Ishikawa (cell line): ENCODE data around the gene TMEM8B.

ENCODE experiments used
- CEBPB ChIP-seq: IDR thresholded peaks from 2 replicates; pipeline ENCODE4 v1.6.1; 2012
- CREB1 ChIP-seq: IDR thresholded peaks from 2 replicates; pipeline ENCODE4 v1.6.1; 2012; ENCODE audit warnings: low read depth
- EGR1 ChIP-seq: IDR thresholded peaks from 2 replicates; pipeline ENCODE4 v1.6.1; 2012
- EP300 ChIP-seq: IDR thresholded peaks from 2 replicates; pipeline ENCODE4 v1.6.1; 2012; ENCODE audit warnings: borderline replicate concordance
- FOXM1 ChIP-seq: IDR thresholded peaks from 2 replicates; pipeline ENCODE4 v1.6.1; 2012; ENCODE audit warnings: low read depth, borderline replicate concordance
- MAX ChIP-seq: IDR thresholded peaks from 2 replicates; pipeline ENCODE4 v1.6.1; 2012
- NFIC ChIP-seq: IDR thresholded peaks from 2 replicates; pipeline ENCODE4 v1.6.1; 2012
- RAD21 ChIP-seq: IDR thresholded peaks from 2 replicates; pipeline ENCODE4 v1.6.1; 2012; ENCODE audit warnings: low read depth
- REST ChIP-seq: IDR thresholded peaks from 2 replicates; pipeline ENCODE4 v1.6.1; 2012; ENCODE audit warnings: low read depth, mild to moderate bottlenecking
- TAF1 ChIP-seq: IDR thresholded peaks from 2 replicates; pipeline ENCODE4 v1.6.1; 2012; ENCODE audit warnings: low read depth, mild to moderate bottlenecking
- TCF12 ChIP-seq: IDR thresholded peaks from 2 replicates; pipeline ENCODE4 v1.6.1; 2012; ENCODE audit warnings: low read depth
- TEAD4 ChIP-seq: IDR thresholded peaks from 2 replicates; pipeline ENCODE4 v1.6.1; 2012
- USF1 ChIP-seq: IDR thresholded peaks from 2 replicates; pipeline ENCODE4 v1.6.1; 2012
- YY1 ChIP-seq: IDR thresholded peaks from 2 replicates; pipeline ENCODE4 v1.6.1; 2012; ENCODE audit warnings: low read depth
- ZBTB7A ChIP-seq: IDR thresholded peaks from 2 replicates; pipeline ENCODE4 v1.6.1; 2012; ENCODE audit warnings: low read depth

Gene TMEM8B

GRCh38 chr9:35892051-35892450, 63.0 kb downstream of the TMEM8B start:
- TF ChIP-seq EP300 = no peak
- TF ChIP-seq TCF12 = no peak
- no peak for TF ChIP-seq MAX
- no peak for TF ChIP-seq FOXM1
- no peak for TF ChIP-seq YY1

- TF ChIP-seq RAD21 (no peak), EGR1 (no peak), ZBTB7A (no peak), YY1 (no peak), TEAD4 (no peak), FOXM1 (no peak), CEBPB (no peak)
Measured at GRCh38 chr9:35896570-35896969, 67.5 kb downstream of the TMEM8B start.

- no peak for TF ChIP-seq EP300
- TF ChIP-seq REST = no peak
- no peak for TF ChIP-seq TEAD4
- TF ChIP-seq NFIC = no peak
- no peak for TF ChIP-seq FOXM1
- no peak for TF ChIP-seq MAX
- TF ChIP-seq YY1 = no peak
- TF ChIP-seq CEBPB = no peak
- TF ChIP-seq USF1 = no peak
- TF ChIP-seq TCF12 = no peak
- no peak for TF ChIP-seq CREB1
- TF ChIP-seq EGR1 = no peak
- no peak for TF ChIP-seq RAD21
- no peak for TF ChIP-seq ZBTB7A
- TF ChIP-seq TAF1 = no peak
Measured at GRCh38 chr9:35898337-35898736, 69.3 kb downstream of the TMEM8B start.

GRCh38 chr9:35899021-35899420, 70.0 kb downstream of the TMEM8B start:
- TF ChIP-seq ZBTB7A (no peak), TAF1 (no peak), MAX (no peak), EGR1 (no peak), CREB1 (no peak), USF1 (no peak), RAD21 (no peak), YY1 (no peak), CEBPB (no peak), FOXM1 (no peak), TCF12 (no peak), NFIC (no peak), REST (no peak), TEAD4 (no peak), EP300 (no peak)

- peak; percentile 79 for TF ChIP-seq RAD21
- TF ChIP-seq NFIC = no peak
- no peak for TF ChIP-seq EGR1
Measured at GRCh38 chr9:35903049-35903448, 74.0 kb downstream of the TMEM8B start.

- TF ChIP-seq TEAD4 (no peak), TCF12 (no peak), USF1 (no peak)
Measured at GRCh38 chr9:35904338-35904737, 75.3 kb downstream of the TMEM8B start.
